GM21737 (cell line): ENCODE measurements around the gene FNBP1.

ENCODE experiments used
- ATAC-seq: cut with Tn5 transposase; IDR thresholded peaks from one replicate; pipeline ENCODE4 v1.9.1; 2021; ENCODE audit warnings: mild to moderate bottlenecking, moderate library complexity; ENCODE audit not compliant: unreplicated experiment

FNBP1 gene

GRCh38 chr9:129839324-129840023 is 203.5 kb downstream of the FNBP1 start:
- ATAC-seq, result no peak

- no peak for ATAC-seq
Observed at GRCh38 chr9:129838707-129839259, 204.2 kb downstream of the FNBP1 start.
